Gastroesophageal sphincter (tissue), 4 donors: ENCODE measurements around the gene IFT74. TPM values are rescaled to one million over a fixed set of nuclear protein-coding genes. Genes with fewer than 3 reads are reported as not detected.
A peak's percentile ranks its signal among the peaks of the same experiment; 100 is the strongest.

Experiments used
- ATAC-seq: fragments of 150-250 bp; one replicate; pipeline ENCODE4 v1.9.1; 2016; ENCODE audit warnings: mild to moderate bottlenecking, moderate library complexity
- H3K27ac ChIP-seq, 4 donors: fragments of 200-600 bp; sonication (generic) in 3 of 4; 1 replicate in 3 of 4; 2 replicates in 1 of 4; pipeline ENCODE4 v1.5.1; 2016 to 2019
- H3K27me3 ChIP-seq: fragments of 200-600 bp; sonication (generic); one replicate; pipeline ENCODE4 v1.5.1; 2019
- H3K36me3 ChIP-seq, 2 donors: fragments of 200-600 bp; sonication (generic); one replicate each; pipeline ENCODE4 v1.5.1; 2019; ENCODE audit warnings: control low read depth in 1 of 2
- H3K4me1 ChIP-seq, 3 donors: fragments of 200-600 bp; sonication (generic); 1 replicate in 2 of 3; 2 replicates in 1 of 3; pipeline ENCODE4 v1.5.1; 2016 to 2019; ENCODE audit warnings: control low read depth in 2 of 3
- H3K4me3 ChIP-seq, 2 donors: fragments of 200-600 bp; sonication (generic); one replicate each; pipeline ENCODE4 v1.5.1; 2019; ENCODE audit warnings: mild to moderate bottlenecking in 1 of 2, moderate library complexity in 1 of 2
- H3K9me3 ChIP-seq, 3 donors: fragments of 200-600 bp; sonication (generic); one replicate each; pipeline ENCODE4 v1.5.1; 2017 to 2019; ENCODE audit warnings: control low read depth in 2 of 3
- CTCF ChIP-seq, 4 experiments: fragments of 200-600 bp in 2 of 4; fragments of 450-650 bp in 2 of 4; sonication (generic) in 1 of 4; IDR thresholded peaks; one replicate each; pipeline ENCODE4 v1.5.1; 2017 to 2019; ENCODE audit warnings: antibody characterized with exemption in 4 of 4, mild to moderate bottlenecking in 2 of 4, moderate library complexity in 2 of 4
- EP300 ChIP-seq: sonication (generic); formaldehyde crosslinking; IDR thresholded peaks from one replicate; pipeline ENCODE4 v1.6.1; 2017; ENCODE audit warnings: antibody characterized with exemption, mild to moderate bottlenecking
- POLR2A ChIP-seq, 2 donors: fragments of 450-650 bp; IDR thresholded peaks; one replicate each; pipeline ENCODE4 v1.6.1; 2017; ENCODE audit warnings: antibody characterized with exemption in 2 of 2, mild to moderate bottlenecking in 2 of 2, moderate library complexity in 1 of 2
- POLR2AphosphoS5 ChIP-seq: sonication (generic); formaldehyde crosslinking; IDR thresholded peaks from one replicate; pipeline ENCODE4 v1.6.1; 2017; ENCODE audit warnings: antibody characterized with exemption
- WGBS, 2 donors: methylation state at CpG; one replicate each; pipeline ENCODE4 v1.1.5; 2018; ENCODE audit warnings: low coverage in 1 of 2; 5-methylcytosine and 5-hydroxymethylcytosine counted together
- total RNA-seq, 4 donors: library from RNA; depleted of rRNA; stranded (reverse); fragments of >200 nt; gene quantifications; one replicate each; pipeline ENCODE4 v1.1.0, GENCODE V29; 2016

The IFT74 gene
- total RNA-seq, 4 donors from 2014 or later = 16.7 to 28.0 (median 19.2) TPM

GRCh38 chr9:27094640-27095298 is 138.6 kb downstream of the IFT74 start:
- 29 to 32% methylated on average over 3 of the region's 3 CpGs for WGBS, 2 donors

GRCh38 chr9:27107241-27107640 is 151.0 kb downstream of the IFT74 start:
- H3K4me3 ChIP-seq = no peak overlapping the region
- no peaks in the 10 kb centered on the region for H3K4me1 ChIP-seq
- H3K9me3 ChIP-seq = no peaks in the 10 kb centered on the region
- H3K27me3 ChIP-seq = no peaks in the 10 kb centered on the region
- H3K36me3 ChIP-seq = no peaks in the 10 kb centered on the region
- TF ChIP-seq POLR2AphosphoS5 (no peak), EP300 (no peak), CTCF (IDR thresholded peaks at IDR 0.05) (no peak), POLR2A (IDR thresholded peaks at IDR 0.05) (no peak)
- no peak for ATAC-seq
- H3K27ac ChIP-seq = no peak overlapping the region
- WGBS, 2 donors = 100% methylated on average over 2 of the region's 2 CpGs

More at GRCh38 chr9:27094640-27095298, 138.6 kb downstream of the IFT74 start:
- TF ChIP-seq CTCF (IDR thresholded peaks at IDR 0.05) = no peak
- H3K4me1 ChIP-seq = no peaks in the 10 kb centered on the region
- H3K27me3 ChIP-seq = no peaks in the 10 kb centered on the region
- H3K36me3 ChIP-seq = no peaks in the 10 kb centered on the region
- no peak overlapping the region for H3K27ac ChIP-seq
- H3K9me3 ChIP-seq = no peaks in the 10 kb centered on the region
- no peak for ATAC-seq
- no peak overlapping the region for H3K4me3 ChIP-seq

DNA sequence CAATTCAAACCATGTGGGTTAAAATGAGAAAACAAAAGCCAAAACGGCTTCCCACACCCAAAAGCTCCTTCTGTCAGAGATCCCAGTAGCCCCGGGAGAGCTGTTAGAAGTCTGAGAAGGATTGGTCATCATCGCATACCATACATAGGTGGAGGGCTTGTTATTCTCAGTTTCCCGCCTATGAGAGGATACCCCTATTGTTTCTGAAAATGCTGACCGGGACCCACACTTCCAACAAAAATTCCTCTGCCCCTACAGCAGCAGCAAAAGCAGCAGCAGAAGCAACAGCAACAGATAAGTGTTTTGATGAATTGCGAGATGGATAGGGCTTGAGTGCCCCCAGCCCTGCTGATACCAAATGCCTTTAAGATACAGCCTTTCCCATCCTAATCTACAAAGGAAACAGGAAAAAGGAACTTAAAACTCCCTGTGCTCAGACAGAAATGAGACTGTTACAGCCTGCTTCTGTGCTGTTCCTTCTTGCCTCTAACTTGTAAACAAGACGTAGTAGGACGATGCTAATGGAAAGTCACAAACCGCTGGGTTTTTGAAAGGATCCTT is 152.8 kb downstream of the IFT74 start, which contains the start of gene TEK:
Gene TEK (plus strand): TSS at position 245 of the 561 bp plus-strand sequence. CDS start 366 bp downstream, outside the sequence.
- 48 to 51% methylated on average over 5 to 6 of the region's 9 CpGs for WGBS, 2 donors
- no peak for ATAC-seq
- peak within 1 kb of the TSS; percentile 21 to 43 for H3K4me3 ChIP-seq
- H3K36me3 ChIP-seq = no peaks in the 10 kb centered on the region
- TF ChIP-seq EP300 (no peak), CTCF (IDR thresholded peaks at IDR 0.05) (no peak)
- no peaks in the 10 kb centered on the region for H3K27me3 ChIP-seq
- no peaks in the 10 kb centered on the region for H3K9me3 ChIP-seq
- H3K27ac ChIP-seq = peak within 1 kb of the TSS in 2 of 4 donors; percentile 14 to 54
- H3K4me1 ChIP-seq = no peaks in the 10 kb centered on the region

DNA sequence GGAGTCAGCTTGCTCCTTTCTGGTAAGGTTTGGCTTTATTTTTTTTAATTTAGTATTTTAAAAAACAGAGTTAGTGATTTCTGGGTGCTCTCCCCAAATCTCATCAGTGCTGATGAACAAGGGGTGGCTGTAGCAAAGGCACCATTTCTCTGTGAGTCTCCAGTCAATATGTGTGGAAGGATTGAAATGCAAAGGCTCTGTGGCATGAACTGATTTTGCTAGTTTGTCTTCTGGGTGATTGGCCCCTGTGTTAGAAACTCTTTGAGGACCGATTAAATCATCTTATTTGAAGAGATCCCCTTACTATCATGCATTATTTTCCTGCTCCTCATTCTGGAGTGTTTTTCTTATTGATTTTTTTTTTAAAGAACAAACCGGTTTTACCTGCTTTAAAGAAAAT is 153.4 kb downstream of the IFT74 start:
- Histone ChIP-seq H3K9me3 (no peaks in the 10 kb centered on the region), H3K36me3 (no peaks in the 10 kb centered on the region), H3K27ac (peak overlapping the region in 1 of 4 donors; percentile 54), H3K4me1 (no peaks in the 10 kb centered on the region), H3K4me3 (peak overlapping the region; percentile 21 to 43), H3K27me3 (no peaks in the 10 kb centered on the region)
- no peak for ATAC-seq
- WGBS, 2 donors = 65 to 73% methylated on average over 2 of the region's 2 CpGs
- TF ChIP-seq POLR2A (IDR thresholded peaks at IDR 0.05) (no peak), CTCF (IDR thresholded peaks at IDR 0.05) (no peak), EP300 (no peak)

- Histone ChIP-seq H3K27me3 (no peaks in the 10 kb centered on the region), H3K4me3 (peak overlapping the region; percentile 21 to 43), H3K4me1 (no peaks in the 10 kb centered on the region), H3K9me3 (no peaks in the 10 kb centered on the region), H3K27ac (peak overlapping the region in 1 of 4 donors; percentile 32), H3K36me3 (no peaks in the 10 kb centered on the region)
- 60 to 66% methylated on average over 4 of the region's 4 CpGs for WGBS, 2 donors
- TF ChIP-seq POLR2AphosphoS5 = no peak
- no peak for TF ChIP-seq CTCF (IDR thresholded peaks at IDR 0.05)
- TF ChIP-seq EP300 = no peak
- no peak for TF ChIP-seq POLR2A (IDR thresholded peaks at IDR 0.05)
- no peak for ATAC-seq
These were observed 154.0 kb downstream of the IFT74 start for GRCh38 chr9:27110181-27110580.
